GM18867 (cell line): ENCODE results near the gene XXYLT1.
"Not testable (repeated sequence)": the region's sequence is repeated elsewhere in the genome, so short reads cannot be mapped to it uniquely, and the experiment has no call there.

Experiments
- ATAC-seq: cut with Tn5 transposase; IDR thresholded peaks from one replicate; pipeline ENCODE4 v1.9.1; 2021; ENCODE audit warnings: mild to moderate bottlenecking, moderate library complexity; ENCODE audit not compliant: unreplicated experiment

Gene XXYLT1

GRCh38 chr3:195230244-195230643 is 40.7 kb downstream of the XXYLT1 start:
- no peak for ATAC-seq

GRCh38 chr3:195228886-195229285 is 42.1 kb downstream of the XXYLT1 start:
- ATAC-seq, result not testable (repeated sequence)

GRCh38 chr3:195227871-195228270 is 43.1 kb downstream of the XXYLT1 start:
- no peak for ATAC-seq

GRCh38 chr3:195226900-195227447 is 44.0 kb downstream of the XXYLT1 start:
- ATAC-seq, result no peak

- ATAC-seq, result no peak
These were observed 44.5 kb downstream of the XXYLT1 start for GRCh38 chr3:195226445-195226844.

GRCh38 chr3:195224980-195225580 is 45.9 kb downstream of the XXYLT1 start:
- no peak for ATAC-seq

GRCh38 chr3:195224156-195224979 is 46.6 kb downstream of the XXYLT1 start:
- ATAC-seq, result no peak

- ATAC-seq, result no peak
These were observed 48.9 kb downstream of the XXYLT1 start for GRCh38 chr3:195221876-195222617.

- ATAC-seq, result no peak
These were observed 49.7 kb downstream of the XXYLT1 start for GRCh38 chr3:195221015-195221853.

- no peak for ATAC-seq
These were observed 51.4 kb downstream of the XXYLT1 start for GRCh38 chr3:195219351-195220230.

GRCh38 chr3:195218331-195218730 is 52.6 kb downstream of the XXYLT1 start:
- ATAC-seq, result not testable (repeated sequence)

GRCh38 chr3:195215576-195215975 is 55.4 kb downstream of the XXYLT1 start:
- not testable (repeated sequence) for ATAC-seq

- ATAC-seq, result no peak
These were observed 56.6 kb downstream of the XXYLT1 start for GRCh38 chr3:195214381-195214780.

GRCh38 chr3:195213639-195214315 is 57.2 kb downstream of the XXYLT1 start:
- no peak for ATAC-seq

- ATAC-seq, result no peak
These were observed 58.1 kb downstream of the XXYLT1 start for GRCh38 chr3:195212749-195213375.

GRCh38 chr3:195212033-195212748 is 58.8 kb downstream of the XXYLT1 start:
- no peak for ATAC-seq

- ATAC-seq, result no peak
These were observed 60.5 kb downstream of the XXYLT1 start for GRCh38 chr3:195210266-195210973.
